Activated CD8-positive, alpha-beta T cell treated with anti-CD3 and anti-CD28 coated beads for 36 hours (primary cell): ENCODE results near the gene ROGDI. TPM values are rescaled to one million over a fixed set of nuclear protein-coding genes. Genes with fewer than 3 reads are reported as not detected.

Experiments
- ATAC-seq: fragments of 200-7000 bp; cut with Tn5 transposase; one replicate; pipeline ENCODE4 v1.10.0; 2021; ENCODE audit warnings: mild to moderate bottlenecking, moderate library complexity
- CTCF ChIA-PET: fragments of 350-600 bp; sonication (Branson Sonifier 250); formaldehyde crosslinking; loops from one replicate; lab custom pipeline; 2021; ENCODE audit warnings: antibody characterized with exemption; lab: Charles Lee
- POLR2A ChIA-PET: fragments of 350-600 bp; sonication (Branson Sonifier 250); formaldehyde crosslinking; loops from one replicate; lab custom pipeline; 2021; ENCODE audit warnings: antibody characterized with exemption; lab: Charles Lee
- DNase-seq: peaks from one replicate; pipeline ENCODE4 v3.0.0-alpha.2; 2020
- H3K27ac Mint-ChIP-seq: one replicate; pipeline ENCODE4 v1.8.0; 2021; ENCODE audit warnings: mild to moderate bottlenecking, mixed read lengths
- H3K27me3 Mint-ChIP-seq: one replicate; pipeline ENCODE4 v1.8.0; 2021; ENCODE audit warnings: mixed read lengths
- H3K36me3 Mint-ChIP-seq: one replicate; pipeline ENCODE4 v1.8.0; 2021; ENCODE audit warnings: low read depth, mixed read lengths
- H3K4me1 Mint-ChIP-seq: one replicate; pipeline ENCODE4 v1.8.0; 2021; ENCODE audit warnings: low read depth, mixed read lengths
- H3K4me3 Mint-ChIP-seq: one replicate; pipeline ENCODE4 v1.8.0; 2021; ENCODE audit warnings: mild to moderate bottlenecking, moderate library complexity, mixed read lengths
- H3K9me3 Mint-ChIP-seq: one replicate; pipeline ENCODE4 v1.8.0; 2021; ENCODE audit warnings: mixed read lengths
- intact Hi-C: fragments of 100-400 bp; cut with micrococcal nuclease; formaldehyde crosslinking; loops from one replicate; pipeline ENCODE4 v1.10.0; 2022
- total RNA-seq, 2 experiments: library from RNA; stranded (reverse); gene quantifications; one replicate each; pipeline ENCODE4 v1.2.3, GENCODE V29; 2021
- TF ChIP-seq, protein P1 (sequence below): fragments of 200-600 bp; IDR thresholded peaks from one replicate; pipeline ENCODE4 v1.8.0; 2022; ENCODE audit warnings: antibody characterized with exemption, mild to moderate bottlenecking

The ROGDI gene
- total RNA-seq, 2 experiments from 2014 or later = 3.3 to 3.7 TPM

GRCh38 chr16:4768549-4769305 is 33.7 kb downstream of the ROGDI start:
- peak overlapping the region; percentile 90 for H3K4me3 Mint-ChIP-seq
- ChIA-PET CTCF (no interaction called here), POLR2A (interaction anchor here (0.7 to 1.7 kb wide), 5 partner anchors 9 to 35 kb away, joined by 3 to 7 read pairs (median 4); partner anchors contain the start of genes ANKS3 and SMIM22)
- TF ChIP-seq, protein P1, sequence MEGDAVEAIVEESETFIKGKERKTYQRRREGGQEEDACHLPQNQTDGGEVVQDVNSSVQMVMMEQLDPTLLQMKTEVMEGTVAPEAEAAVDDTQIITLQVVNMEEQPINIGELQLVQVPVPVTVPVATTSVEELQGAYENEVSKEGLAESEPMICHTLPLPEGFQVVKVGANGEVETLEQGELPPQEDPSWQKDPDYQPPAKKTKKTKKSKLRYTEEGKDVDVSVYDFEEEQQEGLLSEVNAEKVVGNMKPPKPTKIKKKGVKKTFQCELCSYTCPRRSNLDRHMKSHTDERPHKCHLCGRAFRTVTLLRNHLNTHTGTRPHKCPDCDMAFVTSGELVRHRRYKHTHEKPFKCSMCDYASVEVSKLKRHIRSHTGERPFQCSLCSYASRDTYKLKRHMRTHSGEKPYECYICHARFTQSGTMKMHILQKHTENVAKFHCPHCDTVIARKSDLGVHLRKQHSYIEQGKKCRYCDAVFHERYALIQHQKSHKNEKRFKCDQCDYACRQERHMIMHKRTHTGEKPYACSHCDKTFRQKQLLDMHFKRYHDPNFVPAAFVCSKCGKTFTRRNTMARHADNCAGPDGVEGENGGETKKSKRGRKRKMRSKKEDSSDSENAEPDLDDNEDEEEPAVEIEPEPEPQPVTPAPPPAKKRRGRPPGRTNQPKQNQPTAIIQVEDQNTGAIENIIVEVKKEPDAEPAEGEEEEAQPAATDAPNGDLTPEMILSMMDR = no peak
- DNase-seq (peak; percentile 92), ATAC-seq (peak; percentile 88)
- peak overlapping the region; percentile 96 for H3K27ac Mint-ChIP-seq
- no peaks in the 10 kb centered on the region for H3K9me3 Mint-ChIP-seq
- intact Hi-C loops = loop anchor here (10.0 kb wide), 1 partner anchor 76 kb away; the partner anchor contains the start of genes GLYR1 and UBN1
- H3K4me1 Mint-ChIP-seq = peaks cover 30% of the 10 kb centered on the region
- H3K27me3 Mint-ChIP-seq = no peaks in the 10 kb centered on the region
- peaks cover 2% of the 10 kb centered on the region for H3K36me3 Mint-ChIP-seq

DNA sequence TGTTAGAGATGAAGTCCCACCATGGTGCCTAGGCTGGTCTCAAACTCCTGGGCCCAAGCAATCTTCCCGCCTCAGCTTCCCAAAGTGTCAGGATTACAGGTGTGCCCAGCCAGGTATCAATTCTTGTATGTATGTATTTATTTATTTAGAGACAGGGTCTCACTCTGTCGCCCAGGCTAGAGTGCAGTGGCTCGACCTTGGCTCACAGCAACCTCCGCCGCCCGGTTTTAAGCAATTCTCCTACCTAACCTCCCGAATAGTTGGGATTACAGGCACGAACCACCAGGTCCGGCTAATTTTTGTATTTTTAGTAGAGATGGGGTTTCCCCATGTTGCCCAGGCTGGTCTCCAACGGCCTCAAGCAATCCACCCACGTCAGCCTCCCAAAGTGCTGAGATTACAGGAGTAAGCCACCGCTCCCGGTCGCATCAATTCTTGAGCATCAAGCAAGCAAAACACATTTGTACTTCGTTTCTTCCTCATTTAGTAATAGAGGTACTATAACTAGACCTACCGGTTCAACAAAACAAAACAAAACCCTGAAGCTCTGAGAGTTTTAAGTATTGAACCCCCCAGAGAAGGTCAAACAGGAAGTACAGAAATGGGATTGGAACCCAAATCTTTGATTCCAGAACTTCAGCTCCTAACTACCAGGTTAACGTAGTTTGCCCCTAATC is 34.4 kb downstream of the ROGDI start:
- POLR2A ChIA-PET = interaction anchor here (0.7 to 2.3 kb wide), 6 partner anchors 8 to 73 kb away, joined by 3 to 11 read pairs (median 4); partner anchors contain the start of gene SMIM22
- peaks cover 2% of the 10 kb centered on the region for H3K36me3 Mint-ChIP-seq

DNA sequence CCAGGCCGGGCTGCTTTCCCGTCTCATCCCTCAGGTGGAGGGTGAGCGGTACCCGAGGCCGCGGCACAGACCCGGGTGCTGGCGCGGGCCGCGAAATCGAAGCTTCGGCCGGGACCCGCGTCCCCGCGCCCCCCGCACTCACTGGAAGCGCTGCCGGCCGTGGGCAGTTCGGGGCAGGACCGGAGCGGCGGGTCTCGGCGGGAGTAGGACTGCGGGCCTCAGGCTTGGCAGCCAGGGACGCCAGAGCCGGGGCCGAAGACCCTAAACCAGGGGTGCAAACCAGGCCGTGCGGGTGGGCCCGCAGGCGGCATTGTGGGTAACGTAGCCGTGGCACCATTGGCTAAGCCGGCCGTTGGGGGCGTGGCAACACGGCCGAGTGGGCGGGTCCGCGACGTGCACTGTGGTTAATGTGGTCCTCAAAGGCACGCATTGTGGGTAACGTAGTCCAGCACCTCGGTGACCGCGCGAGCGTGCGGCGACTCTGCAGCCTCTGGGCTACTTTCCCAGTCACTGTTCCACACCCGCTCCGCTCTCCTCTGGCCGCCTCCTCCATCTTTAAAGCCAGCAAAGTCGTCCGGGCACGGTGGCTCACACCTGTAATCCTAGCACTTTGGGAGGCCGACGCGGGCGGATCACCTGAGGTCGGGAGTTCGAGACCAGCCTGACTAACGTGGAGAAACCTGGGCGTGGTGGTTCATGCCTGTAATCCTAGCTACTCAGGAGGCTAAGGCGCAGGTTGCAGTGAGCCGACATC is 35.4 kb downstream of the ROGDI start, which contains the start of gene ZNF500:
TSS of gene ZNF500 (minus strand) at position 288 of the 754 bp plus-strand sequence. CDS start 1,184 bp downstream, outside the sequence.
- H3K27me3 Mint-ChIP-seq = no peaks in the 10 kb centered on the region
- TF ChIP-seq, protein P1 = no peak
- POLR2A ChIA-PET = interaction anchor here (0.9 to 2.3 kb wide), 5 partner anchors 11 to 80 kb away, joined by 3 to 11 read pairs (median 3); partner anchors contain the start of genes ANKS3, DNAAF8, GLYR1 and UBN1
- intact Hi-C loops = loop anchor here (10.0 kb wide), 1 partner anchor 78 kb away; the partner anchor contains the start of genes GLYR1 and UBN1
- H3K36me3 Mint-ChIP-seq = peaks cover 2% of the 10 kb centered on the region
- peak within 1 kb of the TSS; percentile 90 for H3K4me3 Mint-ChIP-seq
- CTCF ChIA-PET = interaction anchor here (0.6 to 0.9 kb wide), 2 partner anchors 92 to 143 kb away, joined by 3 read pairs; partner anchors contain the start of gene MGRN1
- peak; percentile 97 for DNase-seq
- H3K27ac Mint-ChIP-seq = peak within 1 kb of the TSS; percentile 96
- ATAC-seq = peak; percentile 74
- peaks cover 30% of the 10 kb centered on the region for H3K4me1 Mint-ChIP-seq
- H3K9me3 Mint-ChIP-seq = no peaks in the 10 kb centered on the region

More for the DNA sequence above, 34.4 kb downstream of the ROGDI start:
- ATAC-seq = peak; percentile 12
- CTCF ChIA-PET = no interaction called here
- H3K27me3 Mint-ChIP-seq = no peaks in the 10 kb centered on the region
- peak; percentile 61 for DNase-seq
- H3K4me3 Mint-ChIP-seq = peak overlapping the region; percentile 90
- intact Hi-C loops = loop anchor here (10.0 kb wide), 1 partner anchor 77 kb away; the partner anchor contains the start of genes GLYR1 and UBN1
- no peaks in the 10 kb centered on the region for H3K9me3 Mint-ChIP-seq
- TF ChIP-seq, protein P1 = no peak
- H3K27ac Mint-ChIP-seq = peak overlapping the region; percentile 96
- H3K4me1 Mint-ChIP-seq = peaks cover 30% of the 10 kb centered on the region

GRCh38 chr16:4765511-4766474 is 36.6 kb downstream of the ROGDI start:
- POLR2A ChIA-PET = interaction anchor here (0.6 to 2.8 kb wide), 5 partner anchors 18 to 219 kb away, joined by 3 to 11 read pairs (median 10); partner anchors contain the start of genes ANKS3, DNAAF8, GLYR1 and UBN1
- Mint-ChIP-seq H3K4me3 (peak overlapping the region; percentile 90), H3K36me3 (peaks cover 4% of the 10 kb centered on the region), H3K4me1 (peaks cover 30% of the 10 kb centered on the region), H3K27ac (peak overlapping the region; percentile 88), H3K9me3 (no peaks in the 10 kb centered on the region), H3K27me3 (no peaks in the 10 kb centered on the region)
- intact Hi-C loops = loop anchor here (10.0 kb wide), 1 partner anchor 79 kb away; the partner anchor contains the start of genes GLYR1 and UBN1
- no peak for ATAC-seq
- CTCF ChIA-PET = interaction anchor here (0.8 to 0.9 kb wide), 2 partner anchors 31 to 142 kb away, joined by 3 to 5 read pairs; partner anchors contain the start of gene MGRN1
- TF ChIP-seq, protein P1 = no peak
- DNase-seq = no peak
